ENCODE data around the gene GPRASP3.
"Not testable (repeated sequence)": the region's sequence is repeated elsewhere in the genome, so short reads cannot be mapped to it uniquely, and the experiment has no call there.

GPRASP3 gene, protein sequence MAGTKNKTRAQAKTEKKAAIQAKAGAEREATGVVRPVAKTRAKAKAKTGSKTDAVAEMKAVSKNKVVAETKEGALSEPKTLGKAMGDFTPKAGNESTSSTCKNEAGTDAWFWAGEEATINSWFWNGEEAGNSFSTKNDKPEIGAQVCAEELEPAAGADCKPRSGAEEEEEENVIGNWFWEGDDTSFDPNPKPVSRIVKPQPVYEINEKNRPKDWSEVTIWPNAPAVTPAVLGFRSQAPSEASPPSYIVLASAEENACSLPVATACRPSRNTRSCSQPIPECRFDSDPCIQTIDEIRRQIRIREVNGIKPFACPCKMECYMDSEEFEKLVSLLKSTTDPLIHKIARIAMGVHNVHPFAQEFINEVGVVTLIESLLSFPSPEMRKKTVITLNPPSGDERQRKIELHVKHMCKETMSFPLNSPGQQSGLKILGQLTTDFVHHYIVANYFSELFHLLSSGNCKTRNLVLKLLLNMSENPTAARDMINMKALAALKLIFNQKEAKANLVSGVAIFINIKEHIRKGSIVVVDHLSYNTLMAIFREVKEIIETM

DNA sequence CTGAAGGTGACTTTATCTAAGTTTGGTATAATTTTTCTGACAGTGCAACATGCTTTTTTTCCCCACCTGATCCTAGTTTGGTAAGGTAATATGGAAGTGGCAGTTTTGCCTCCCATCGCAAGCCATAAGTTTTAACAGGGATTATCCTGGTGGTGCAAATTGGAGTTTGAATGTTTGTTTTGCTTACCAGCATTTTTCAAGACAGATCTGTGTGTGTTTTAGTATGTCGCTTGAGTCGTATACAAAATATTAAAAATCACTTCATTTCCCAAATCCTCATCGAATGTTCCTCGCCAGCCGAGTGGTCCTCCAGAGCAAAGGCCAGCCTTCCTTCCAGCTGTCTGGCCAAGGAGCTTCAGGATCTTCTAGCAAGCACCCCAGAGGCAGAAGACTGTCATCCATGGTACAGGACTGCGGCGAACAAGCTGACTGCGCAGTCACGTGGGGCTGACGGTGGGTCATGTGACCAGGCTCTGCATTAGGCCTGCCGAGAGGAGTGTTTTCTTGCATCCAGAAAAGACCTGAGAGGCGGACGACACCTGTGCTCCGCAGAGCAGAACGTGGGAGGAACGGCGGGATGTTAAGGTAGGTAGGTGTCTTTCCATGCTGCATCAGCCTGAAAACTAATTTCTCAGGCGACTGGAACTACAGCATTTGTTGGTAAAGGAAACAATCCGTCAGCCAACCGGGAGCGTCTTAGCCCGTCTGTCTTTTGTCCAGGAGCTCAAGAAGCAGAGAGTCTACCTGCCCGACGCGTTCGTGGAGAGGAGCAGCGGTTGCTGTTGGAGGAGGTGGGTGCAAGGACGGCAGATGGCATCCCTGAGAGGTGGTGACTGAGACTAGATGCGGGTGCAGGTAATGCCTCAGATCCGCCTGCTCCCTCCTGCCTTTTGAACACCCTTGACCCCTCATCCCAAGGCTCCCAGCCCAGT lies at the start of gene GPRASP3:
Gene GPRASP3, plus strand, starts transcription at position 507 of the 932 bp plus-strand sequence. CDS start 28,253 bp downstream, outside the sequence.
- peak; percentile 72 for DNase-seq

GRCh38 chrX:102672856-102673255 lies 47.7 kb upstream of the GPRASP3 start:
- no peak for DNase-seq

DNA sequence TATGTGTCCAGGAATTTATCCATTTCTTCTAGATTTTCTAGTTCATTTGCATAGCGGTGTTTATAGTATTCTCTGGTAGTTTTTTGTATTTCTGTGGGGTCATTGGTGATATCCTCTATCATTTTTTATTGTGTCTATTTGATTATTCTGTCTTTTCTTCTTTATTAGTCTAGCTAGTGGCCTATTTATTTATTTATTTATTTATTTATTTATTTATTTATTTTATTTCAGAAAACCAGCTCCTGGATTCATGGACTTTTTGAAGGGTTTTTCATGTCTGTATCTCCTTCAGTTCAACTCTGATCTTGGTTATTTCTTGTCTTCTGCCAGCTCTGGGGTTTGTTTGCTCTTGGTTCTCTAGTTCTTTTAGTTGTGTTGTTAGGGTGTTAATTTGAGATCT lies 43.1 kb upstream of the GPRASP3 start:
- DNase-seq: not testable (repeated sequence)

DNA sequence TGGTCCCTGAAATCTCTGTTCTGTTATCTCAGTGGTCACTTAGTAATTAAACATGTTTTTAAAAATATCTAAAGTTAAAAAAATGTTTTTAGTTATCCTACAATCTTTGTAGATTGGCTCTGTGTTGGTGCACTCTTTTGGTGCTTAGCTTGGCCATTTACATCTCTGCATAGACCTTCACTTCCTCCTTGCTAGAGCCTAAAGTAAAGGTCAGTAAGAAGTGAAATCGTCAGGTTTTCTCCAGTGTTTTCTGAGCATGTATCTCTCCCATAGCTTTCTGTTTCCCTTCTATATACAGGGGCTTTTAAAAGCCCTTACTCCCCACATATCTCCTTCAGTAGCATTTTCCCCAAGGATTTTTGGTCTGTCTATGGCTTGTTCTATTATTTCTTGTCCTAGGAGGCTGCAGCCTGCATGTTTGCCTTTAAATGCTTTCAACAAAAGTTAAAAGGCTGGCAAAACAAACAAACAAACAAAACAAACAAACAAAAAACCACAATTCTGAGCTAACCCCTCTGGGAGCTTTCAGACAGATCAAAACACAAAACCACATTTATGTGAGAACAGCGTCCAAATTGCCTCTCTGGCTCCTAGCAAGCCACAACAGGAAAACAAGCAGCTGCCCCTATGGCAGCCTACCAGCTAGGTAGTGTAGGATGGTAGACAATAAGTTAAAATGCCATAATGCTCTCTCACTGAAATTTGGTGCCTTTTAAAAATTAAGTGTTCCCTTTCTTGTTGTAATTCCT lies 35.6 kb upstream of the GPRASP3 start:
- DNase-seq: no peak

- no peak for DNase-seq
Observed at GRCh38 chrX:102694749-102695148, 25.8 kb upstream of the GPRASP3 start.

GRCh38 chrX:102696306-102696705 lies 24.2 kb upstream of the GPRASP3 start:
- no peak for DNase-seq

- no peak for DNase-seq
Observed at GRCh38 chrX:102697494-102697893, 23.0 kb upstream of the GPRASP3 start.

DNA sequence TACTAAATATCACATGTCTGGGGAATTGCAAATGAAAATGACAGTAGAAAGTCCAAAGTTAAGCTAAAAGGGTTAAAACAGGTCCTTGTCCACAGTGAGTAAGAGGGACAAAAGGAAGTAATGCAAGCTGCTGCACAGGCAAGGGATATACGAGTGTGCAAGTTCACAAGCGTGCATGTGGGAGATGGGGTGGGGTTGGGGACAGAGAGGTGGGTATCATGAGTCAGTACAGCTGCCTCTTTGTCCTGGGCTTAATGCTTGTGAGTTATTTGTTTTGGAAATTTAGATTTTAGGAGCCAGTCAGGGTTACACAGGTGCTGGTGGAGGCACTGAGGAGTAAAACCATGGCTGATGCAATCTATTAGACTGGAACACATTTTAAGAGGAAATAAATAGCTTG lies 11.6 kb upstream of the GPRASP3 start:
- no peak for DNase-seq

- no peak for DNase-seq
Observed at GRCh38 chrX:102711872-102712215, 8.7 kb upstream of the GPRASP3 start.

DNA sequence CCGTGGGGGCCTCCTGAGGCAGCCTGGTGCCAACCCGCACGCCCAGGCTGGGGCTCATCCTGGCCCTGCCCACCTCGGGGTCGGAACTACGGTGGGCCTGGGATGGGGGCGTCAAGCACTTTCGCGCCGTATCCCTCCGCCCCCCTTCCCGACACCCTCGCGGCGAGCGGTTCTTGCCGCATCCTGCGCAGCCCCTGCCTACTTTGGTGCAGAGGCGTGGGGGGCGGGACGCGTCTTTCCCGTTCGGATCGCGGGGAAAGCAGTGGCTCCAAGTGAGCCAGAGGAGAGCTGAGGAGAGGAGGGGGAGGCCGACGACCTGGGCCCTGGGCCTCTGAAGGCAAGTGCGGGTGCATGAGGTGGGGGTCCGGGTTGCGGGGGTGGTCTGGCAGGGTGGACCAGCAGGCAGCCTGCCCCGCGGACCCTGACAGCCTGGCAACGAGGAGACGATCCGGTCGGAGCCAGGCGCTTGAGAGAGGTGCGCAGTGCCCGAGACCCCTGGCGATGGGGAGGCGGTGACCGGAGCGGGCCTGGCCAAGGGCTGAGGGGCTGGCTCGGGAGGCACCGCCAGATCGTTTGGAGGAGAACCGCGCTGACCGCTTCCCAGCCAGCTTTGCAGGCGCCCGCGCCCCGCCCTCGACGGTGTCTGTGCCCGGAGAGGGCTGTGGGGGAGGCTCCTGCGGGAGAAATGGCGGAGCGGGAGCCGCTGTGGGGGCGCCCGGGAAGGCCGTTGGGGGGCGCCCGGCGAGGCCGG lies 8.2 kb upstream of the GPRASP3 start, which contains the start of gene GPRASP2:
Gene GPRASP2, plus strand, starts transcription at position 233 of the 751 bp plus-strand sequence. CDS start 2,422 bp downstream, outside the sequence.
- no peak for DNase-seq

- DNase-seq: peak; percentile 25
Observed at GRCh38 chrX:102712981-102713625, 7.4 kb upstream of the GPRASP3 start.

DNA sequence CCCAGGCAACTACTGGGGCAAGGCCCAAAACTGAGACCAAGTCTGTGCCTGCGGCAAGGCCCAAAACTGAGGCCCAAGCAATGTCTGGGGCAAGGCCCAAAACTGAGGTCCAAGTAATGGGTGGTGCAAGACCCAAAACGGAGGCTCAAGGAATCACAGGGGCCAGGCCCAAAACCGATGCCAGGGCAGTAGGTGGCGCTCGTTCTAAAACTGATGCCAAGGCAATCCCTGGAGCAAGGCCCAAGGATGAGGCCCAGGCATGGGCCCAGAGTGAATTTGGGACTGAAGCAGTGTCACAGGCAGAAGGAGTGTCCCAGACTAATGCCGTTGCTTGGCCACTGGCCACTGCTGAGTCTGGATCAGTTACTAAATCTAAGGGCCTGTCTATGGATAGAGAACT lies 5.5 kb upstream of the GPRASP3 start:
- DNase-seq: no peak

- DNase-seq: no peak
Observed at GRCh38 chrX:102715967-102716366, 4.6 kb upstream of the GPRASP3 start.

GRCh38 chrX:102721169-102721506 lies 595 bp downstream of the GPRASP3 start:
- not testable (repeated sequence) for DNase-seq

DNA sequence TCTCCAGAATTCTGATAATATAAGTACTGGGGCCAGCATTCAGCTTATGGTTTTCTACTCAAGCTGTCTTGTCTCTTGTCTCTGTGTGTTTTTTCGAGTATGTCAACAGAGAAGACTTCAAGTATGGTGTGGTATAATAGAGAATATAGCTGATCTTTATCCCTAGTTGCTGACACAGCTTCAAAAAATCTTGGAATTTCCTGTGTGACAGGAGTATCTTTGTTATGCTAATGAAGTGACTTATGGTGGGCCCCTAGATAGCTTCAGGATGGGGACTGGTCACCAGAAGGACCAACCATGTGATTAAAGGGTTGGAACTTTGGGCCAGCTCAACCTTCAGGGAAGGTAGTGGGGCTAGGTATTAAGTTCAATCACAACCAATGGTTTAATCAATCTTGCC lies 2.9 kb downstream of the GPRASP3 start:
- no peak for DNase-seq

DNA sequence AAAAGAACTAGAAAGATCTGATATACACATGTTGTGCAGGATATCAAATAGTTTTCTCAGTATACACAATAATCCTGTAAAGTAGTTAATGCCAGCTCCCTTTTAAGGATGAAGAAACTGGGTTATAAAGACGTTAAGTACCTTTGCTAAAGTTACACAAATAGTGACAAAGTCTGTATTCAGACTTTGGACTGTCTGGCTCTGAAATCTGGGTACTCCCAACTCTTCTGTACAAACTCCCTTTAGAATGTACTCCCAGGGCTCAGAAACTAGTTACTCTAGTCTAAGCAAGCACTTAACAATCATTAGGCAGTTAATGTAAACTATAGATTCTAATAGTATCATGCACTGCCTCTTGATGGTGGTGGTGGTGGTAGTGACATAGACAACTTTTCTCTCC lies 7.2 kb downstream of the GPRASP3 start:
- no peak for DNase-seq

GRCh38 chrX:102728646-102729045 lies 8.1 kb downstream of the GPRASP3 start:
- no peak for DNase-seq

GRCh38 chrX:102739657-102740056 lies 19.1 kb downstream of the GPRASP3 start:
- no peak for DNase-seq

- DNase-seq: no peak
Observed at GRCh38 chrX:102744307-102744706, 23.8 kb downstream of the GPRASP3 start.

- no peak for DNase-seq
Observed at GRCh38 chrX:102745513-102745856, 24.9 kb downstream of the GPRASP3 start.

- DNase-seq: no peak
Observed at GRCh38 chrX:102745857-102746584, 25.5 kb downstream of the GPRASP3 start.

All from CD4-positive, alpha-beta T cell treated with Interleukin-17A for 1 hour (primary cell).